ENCODE results near the gene CHSY1.

DNA sequence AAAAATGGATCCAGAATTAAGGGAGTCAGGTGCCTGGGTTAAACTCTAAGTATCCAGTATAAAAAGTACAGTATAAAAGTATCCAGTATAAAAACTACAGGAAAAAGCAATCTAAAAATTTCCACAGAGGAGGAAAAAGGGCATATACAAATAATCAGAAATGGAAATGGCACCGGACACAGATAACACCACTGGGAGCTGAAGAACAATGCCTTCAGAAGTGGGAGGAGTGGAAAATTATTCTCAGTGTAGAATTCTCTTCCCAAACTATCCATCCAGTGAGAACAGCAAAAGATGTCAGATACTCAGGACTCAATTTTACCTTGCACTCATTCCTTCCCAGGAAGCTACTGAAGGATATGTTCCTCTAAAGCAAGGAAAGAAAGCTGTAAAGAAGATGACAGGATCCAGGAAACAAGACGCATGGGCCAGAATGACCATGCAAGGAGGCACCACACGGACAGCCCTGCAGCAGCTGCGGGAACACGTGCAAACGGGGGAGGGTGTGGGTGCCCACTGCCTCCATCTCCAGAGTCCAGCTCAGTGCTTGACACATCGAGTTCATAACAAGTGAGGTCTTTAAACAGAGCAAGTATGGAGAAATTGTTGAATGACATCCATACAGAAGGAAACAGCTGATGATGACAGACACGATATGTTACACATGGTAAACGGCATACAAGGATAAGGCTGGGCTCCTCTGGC is 68.5 kb downstream of the CHSY1 start:
- TF ChIP-seq, protein P1, sequence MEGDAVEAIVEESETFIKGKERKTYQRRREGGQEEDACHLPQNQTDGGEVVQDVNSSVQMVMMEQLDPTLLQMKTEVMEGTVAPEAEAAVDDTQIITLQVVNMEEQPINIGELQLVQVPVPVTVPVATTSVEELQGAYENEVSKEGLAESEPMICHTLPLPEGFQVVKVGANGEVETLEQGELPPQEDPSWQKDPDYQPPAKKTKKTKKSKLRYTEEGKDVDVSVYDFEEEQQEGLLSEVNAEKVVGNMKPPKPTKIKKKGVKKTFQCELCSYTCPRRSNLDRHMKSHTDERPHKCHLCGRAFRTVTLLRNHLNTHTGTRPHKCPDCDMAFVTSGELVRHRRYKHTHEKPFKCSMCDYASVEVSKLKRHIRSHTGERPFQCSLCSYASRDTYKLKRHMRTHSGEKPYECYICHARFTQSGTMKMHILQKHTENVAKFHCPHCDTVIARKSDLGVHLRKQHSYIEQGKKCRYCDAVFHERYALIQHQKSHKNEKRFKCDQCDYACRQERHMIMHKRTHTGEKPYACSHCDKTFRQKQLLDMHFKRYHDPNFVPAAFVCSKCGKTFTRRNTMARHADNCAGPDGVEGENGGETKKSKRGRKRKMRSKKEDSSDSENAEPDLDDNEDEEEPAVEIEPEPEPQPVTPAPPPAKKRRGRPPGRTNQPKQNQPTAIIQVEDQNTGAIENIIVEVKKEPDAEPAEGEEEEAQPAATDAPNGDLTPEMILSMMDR (IDR thresholded peaks at IDR 0.05), result no peak
- TF ChIP-seq POLR2A (IDR thresholded peaks at IDR 0.05), result no peak
